Measurements from ENCODE around the gene RORC.

The RORC gene

DNA sequence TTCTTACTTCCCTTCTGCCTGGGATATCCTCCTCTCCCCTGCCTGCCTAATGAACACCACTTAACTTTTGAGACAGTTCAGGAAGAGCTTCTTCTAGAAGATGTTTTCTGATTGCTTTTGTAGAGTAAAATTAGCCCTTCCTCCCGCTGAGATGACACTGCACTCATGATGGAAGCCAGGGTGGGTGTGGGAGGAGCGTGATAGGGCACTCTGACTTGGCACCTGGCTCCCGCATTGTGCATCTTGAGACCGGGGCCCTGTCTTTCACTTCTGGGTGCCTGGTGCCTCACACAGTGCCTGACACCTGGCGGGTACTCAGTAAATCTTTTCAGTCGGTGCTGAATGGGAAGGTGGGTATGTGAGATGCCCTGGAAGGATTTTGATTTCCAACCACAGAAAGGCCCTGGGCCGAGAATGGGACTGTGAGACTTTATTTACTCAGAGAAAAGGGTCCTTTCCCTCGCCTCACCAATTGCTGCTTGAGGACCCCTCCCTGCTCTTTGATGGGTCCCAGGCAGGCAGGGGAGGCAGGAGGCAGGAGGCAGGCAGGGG, 15.2 kb upstream of the RORC start:
- TF ChIP-seq, protein P1, sequence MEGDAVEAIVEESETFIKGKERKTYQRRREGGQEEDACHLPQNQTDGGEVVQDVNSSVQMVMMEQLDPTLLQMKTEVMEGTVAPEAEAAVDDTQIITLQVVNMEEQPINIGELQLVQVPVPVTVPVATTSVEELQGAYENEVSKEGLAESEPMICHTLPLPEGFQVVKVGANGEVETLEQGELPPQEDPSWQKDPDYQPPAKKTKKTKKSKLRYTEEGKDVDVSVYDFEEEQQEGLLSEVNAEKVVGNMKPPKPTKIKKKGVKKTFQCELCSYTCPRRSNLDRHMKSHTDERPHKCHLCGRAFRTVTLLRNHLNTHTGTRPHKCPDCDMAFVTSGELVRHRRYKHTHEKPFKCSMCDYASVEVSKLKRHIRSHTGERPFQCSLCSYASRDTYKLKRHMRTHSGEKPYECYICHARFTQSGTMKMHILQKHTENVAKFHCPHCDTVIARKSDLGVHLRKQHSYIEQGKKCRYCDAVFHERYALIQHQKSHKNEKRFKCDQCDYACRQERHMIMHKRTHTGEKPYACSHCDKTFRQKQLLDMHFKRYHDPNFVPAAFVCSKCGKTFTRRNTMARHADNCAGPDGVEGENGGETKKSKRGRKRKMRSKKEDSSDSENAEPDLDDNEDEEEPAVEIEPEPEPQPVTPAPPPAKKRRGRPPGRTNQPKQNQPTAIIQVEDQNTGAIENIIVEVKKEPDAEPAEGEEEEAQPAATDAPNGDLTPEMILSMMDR (conservative IDR thresholded peaks at IDR 0.05): no peak
- no peak overlapping the region for H3K27ac ChIP-seq

DNA sequence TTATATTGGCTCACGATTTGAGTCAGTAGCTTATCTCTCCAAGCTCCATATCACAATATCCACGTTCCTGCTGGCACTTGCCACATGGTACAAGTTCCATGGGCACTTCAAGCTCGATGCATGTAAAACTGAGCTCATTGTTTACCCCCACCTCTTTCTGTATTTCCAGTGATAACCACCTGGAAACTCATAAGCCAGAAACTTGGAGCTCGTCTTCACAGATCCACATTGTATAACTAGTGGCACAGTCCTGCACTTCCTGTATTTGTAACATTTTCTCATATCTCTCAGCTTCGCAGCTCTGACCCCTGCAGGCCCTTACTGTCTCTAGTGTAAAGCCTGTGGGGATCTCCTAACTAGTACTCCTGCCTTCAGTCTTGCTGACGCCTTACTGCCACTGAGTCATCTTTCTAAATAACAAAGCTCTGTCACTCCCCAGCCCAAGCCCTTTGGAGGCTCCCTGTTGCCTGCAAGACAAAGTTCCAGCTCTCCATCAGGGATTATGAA, 14.5 kb upstream of the RORC start:
- TF ChIP-seq, protein P1 (conservative IDR thresholded peaks at IDR 0.05): 0 out of 2 replicates have a peak, but pooled peaks have one; percentile 5
- H3K27ac ChIP-seq: no peak overlapping the region

DNA sequence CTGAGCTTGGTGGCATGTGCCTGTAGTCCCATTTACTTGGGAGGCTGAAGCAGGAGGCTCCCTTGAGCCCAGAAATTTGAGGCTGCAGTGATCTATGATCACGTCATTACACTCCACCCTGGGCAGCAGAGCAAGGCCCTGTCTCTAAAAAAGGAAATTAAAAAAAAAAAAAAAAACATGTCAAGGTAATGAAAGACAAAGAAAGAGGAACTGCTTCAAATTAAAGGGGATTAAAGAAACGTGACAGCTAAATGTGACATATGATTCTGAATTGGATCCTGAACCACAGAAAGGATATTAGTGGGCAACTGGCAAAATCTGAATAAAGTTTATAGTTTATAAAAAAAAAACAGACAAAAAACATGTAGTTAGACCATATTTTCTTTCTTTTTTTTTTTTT, 11.8 kb upstream of the RORC start:
- TF ChIP-seq, protein P1 (conservative IDR thresholded peaks at IDR 0.05): no peak
- no peak overlapping the region for H3K27ac ChIP-seq

DNA sequence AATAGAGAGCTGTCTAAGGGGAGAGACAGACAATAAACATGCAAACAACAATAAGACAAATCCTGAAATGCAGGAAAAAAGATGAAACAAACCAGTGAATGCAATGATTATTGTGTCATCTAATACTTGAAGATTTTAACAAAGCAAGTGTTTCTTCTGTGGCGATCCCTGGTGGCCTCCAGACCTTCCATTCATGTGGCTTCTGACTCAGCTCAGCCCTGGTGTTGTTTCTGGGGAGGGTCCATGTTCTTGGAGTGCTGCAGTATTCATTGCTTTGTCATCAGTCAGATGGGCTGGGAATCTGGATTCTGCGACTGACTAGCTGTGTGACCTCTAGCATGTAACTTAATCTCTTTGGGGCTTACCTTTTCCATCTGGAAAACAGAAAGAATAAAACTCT, 9.5 kb upstream of the RORC start:
- TF ChIP-seq, protein P1 (conservative IDR thresholded peaks at IDR 0.05): no peak
- H3K27ac ChIP-seq: peak overlapping the region; percentile 99

DNA sequence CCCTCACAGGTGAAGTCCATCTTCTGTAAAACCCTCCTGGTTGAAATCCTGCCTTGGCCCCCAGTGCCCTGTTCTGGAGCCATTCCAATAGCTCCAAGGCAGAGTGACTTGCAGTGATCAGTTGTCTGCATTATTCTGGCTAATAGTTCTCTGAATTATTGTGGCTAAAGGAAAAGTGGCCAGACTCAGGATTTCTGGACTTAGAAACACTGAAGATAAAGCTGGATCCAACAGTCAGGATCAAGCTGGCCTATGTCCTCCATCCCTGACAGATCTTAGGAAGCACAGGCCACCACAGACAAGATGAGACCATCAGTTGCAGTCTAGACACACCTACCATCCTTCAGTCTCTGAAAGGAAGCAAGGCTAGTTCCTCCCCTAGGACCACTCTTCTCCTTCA, 8.8 kb upstream of the RORC start:
- H3K27ac ChIP-seq: peak overlapping the region; percentile 99
- TF ChIP-seq, protein P1 (conservative IDR thresholded peaks at IDR 0.05): no peak

DNA sequence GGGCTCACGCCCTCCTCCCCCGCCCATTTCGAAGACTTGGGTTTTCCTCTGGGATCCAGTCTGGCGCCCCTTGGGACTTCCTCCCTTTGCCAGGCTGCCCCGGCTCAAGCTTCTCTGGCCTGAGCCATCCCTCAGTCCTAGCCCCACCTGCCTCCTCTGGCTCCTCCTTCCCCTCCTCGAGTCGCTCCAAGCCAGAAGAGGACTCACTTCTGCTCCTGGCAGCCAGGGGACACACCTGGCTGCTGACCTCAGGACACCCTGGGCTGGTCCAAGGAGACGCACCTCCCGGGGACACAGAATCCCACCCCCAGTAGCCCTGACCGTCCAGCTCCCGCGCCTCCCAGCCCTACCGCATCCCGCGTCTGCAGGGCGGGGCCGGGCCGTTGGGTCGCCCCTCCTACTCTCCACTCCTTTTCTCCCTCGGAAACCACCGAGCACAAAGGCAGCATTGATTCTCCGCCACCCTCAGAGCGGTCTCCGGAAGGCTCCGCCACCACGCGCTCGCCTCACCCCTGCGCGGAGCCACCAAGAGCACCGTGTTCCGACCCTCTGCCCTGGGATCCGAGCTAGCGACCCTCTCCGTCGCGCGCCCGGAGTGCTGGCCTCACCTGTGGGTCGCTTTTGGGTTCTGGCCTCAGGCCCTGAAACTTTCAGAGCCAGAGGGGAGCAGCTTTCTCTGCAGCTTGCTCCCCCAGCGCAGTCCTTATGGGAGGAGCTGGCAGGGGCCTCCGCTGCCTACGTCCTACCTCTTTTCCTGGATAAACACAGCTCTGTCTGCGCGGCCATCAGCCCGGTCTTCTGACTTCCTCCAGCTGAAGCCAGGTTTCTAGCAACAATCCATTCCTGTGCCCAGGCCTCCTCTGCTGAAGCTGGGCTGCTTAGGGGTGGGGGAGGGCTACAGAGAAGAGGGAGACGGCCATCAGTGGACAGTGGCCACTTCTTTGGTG, 8.1 kb upstream of the RORC start, which contains the start of gene C2CD4D:
TSS of gene C2CD4D (minus strand) at position 364 of the 947 bp plus-strand sequence. CDS start 831 bp downstream, outside the sequence.
- TF ChIP-seq, protein P1 (conservative IDR thresholded peaks at IDR 0.05): peak; percentile 9; the same call in 1 of the 2 replicates
- peak within 1 kb of the TSS; percentile 99 for H3K27ac ChIP-seq

DNA sequence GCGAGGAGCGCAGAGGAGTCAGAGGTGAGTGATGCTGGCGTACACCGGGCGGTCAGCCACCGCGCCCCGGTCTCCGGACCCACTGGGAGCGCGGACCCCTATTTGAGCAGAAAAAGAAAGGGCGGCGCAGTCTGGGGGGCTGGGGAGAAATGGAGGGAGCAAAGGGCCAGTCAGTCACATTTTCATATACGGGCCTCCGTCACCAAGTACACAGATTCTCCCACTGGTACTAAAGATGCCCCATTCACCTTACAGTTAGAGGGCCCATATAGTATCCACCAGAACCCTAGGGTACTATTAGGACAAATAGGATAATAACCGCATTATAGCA, 7.4 kb upstream of the RORC start:
- TF ChIP-seq, protein P1 (conservative IDR thresholded peaks at IDR 0.05): no peak
- peak overlapping the region; percentile 99 for H3K27ac ChIP-seq

Measured in VCaP (cell line).